ENCODE results near the gene FBLN1. TPM values are rescaled to one million over a fixed set of nuclear protein-coding genes. Genes with fewer than 3 reads are reported as not detected.
A peak's percentile ranks its signal among the peaks of the same experiment; 100 is the strongest.
"Not testable (repeated sequence)": the region's sequence is repeated elsewhere in the genome, so short reads cannot be mapped to it uniquely, and the experiment has no call there.

FBLN1 gene
- total RNA-seq, 1 experiment from 2014 or later = 23.4 TPM

DNA sequence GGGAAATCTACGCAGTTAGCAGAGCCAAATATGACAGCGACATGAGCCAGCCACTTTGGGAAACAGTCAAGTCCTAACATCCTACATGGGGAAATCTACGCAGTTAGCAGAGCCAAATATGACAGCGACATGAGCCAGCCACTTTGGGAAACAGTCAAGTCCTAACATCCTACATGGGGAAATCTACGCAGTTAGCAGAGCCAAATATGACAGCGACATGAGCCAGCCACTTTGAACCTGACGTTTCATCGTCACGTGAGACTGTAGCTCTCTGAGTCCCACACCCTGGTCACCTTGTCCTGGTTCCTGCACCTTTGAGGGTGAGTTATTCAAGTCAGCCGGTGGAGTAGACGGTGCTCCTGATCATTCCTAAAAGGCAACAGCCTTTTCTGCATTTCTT lies 105.4 kb downstream of the FBLN1 start:
- H3K27me3 ChIP-seq (ENCODE audit: insufficient read depth, low read length); intact Hi-C loops (cut with micrococcal nuclease); DNase-seq (ENCODE audit: low read depth, low spot score); H4K20me1 ChIP-seq (ENCODE audit: insufficient read depth); H3K79me2 ChIP-seq (ENCODE audit: insufficient read depth, low read length); H2AFZ ChIP-seq (ENCODE audit: low read depth, low read length, poor library complexity, severe bottlenecking); H3K4me3 ChIP-seq (replicated peaks in 1 of 2; ENCODE audit: low read depth in 1 of 2, low read length in 2 of 2); H3K9me3 ChIP-seq (ENCODE audit: control insufficient read depth in 1 of 2, insufficient read depth in 1 of 2, low read depth in 1 of 2, low read length in 2 of 2); POLR2A ChIA-PET; CTCF ChIA-PET; H3K27ac ChIP-seq (ENCODE audit: low read depth, low read length); RAD21 ChIA-PET (ENCODE audit: low non-redundant PET in 1 of 2, low total read pairs in 2 of 2, uncharacterized antibody in 2 of 2, unreplicated experiment in 2 of 2); H3K9me2 ChIP-seq (ENCODE audit: insufficient read depth); H3K36me3 ChIP-seq (ENCODE audit: control insufficient read depth in 1 of 2, insufficient read depth in 2 of 2, low read length in 2 of 2); BruUV-seq (replicated peaks); ATAC-seq: not testable (repeated sequence)
- TF ChIP-seq SP1 (IDR thresholded peaks at IDR 0.05; ENCODE audit: low read depth) = peak; percentile 10; the same call in 1 of the 2 replicates
- peak overlapping the region; percentile 28; the same call in 1 of the 2 replicates for H3K9ac ChIP-seq (ENCODE audit: low read length)
- peaks cover 35 to 66% of the 10 kb centered on the region in 2 experiments for H3K4me1 ChIP-seq (ENCODE audit: control insufficient read depth in 1 of 2, insufficient read depth in 2 of 2, low read length in 2 of 2)
- H3K4me2 ChIP-seq (ENCODE audit: low read length) = peak overlapping the region; percentile 61

DNA sequence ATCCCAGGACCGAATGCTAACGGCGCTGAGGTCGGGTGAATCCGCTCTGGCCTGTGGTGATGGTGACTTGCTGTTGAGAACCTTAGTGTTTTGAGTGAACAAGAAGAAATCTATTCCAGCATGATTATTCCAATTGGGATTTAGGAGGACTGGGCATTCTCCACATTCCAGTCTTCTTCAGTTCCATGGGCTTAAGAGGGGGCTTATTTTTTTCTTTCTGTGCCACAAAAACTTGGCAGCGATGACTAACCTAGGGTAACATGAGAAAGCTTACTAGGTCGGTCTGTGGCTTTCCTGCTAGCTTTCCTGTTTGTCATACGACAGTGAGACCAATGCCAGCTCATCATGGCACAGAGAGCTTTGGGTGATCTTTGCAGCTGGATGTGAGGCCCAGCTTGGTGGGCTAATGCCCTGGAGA lies 106.1 kb downstream of the FBLN1 start:
- no peaks in the 10 kb centered on the region for H3K9me3 ChIP-seq (ENCODE audit: control insufficient read depth in 1 of 2, insufficient read depth in 1 of 2, low read depth in 1 of 2, low read length in 2 of 2)
- peak; percentile 48 for DNase-seq (ENCODE audit: low read depth, low spot score)
- H3K4me2 ChIP-seq (ENCODE audit: low read length) = peak overlapping the region; percentile 61
- CTCF ChIA-PET = interaction anchor here (1.2 kb wide), 1 partner anchor 36 kb away, joined by 3 read pairs; no protein-coding TSS in a partner anchor
- ATAC-seq = peak; percentile 44
- RAD21 ChIA-PET (ENCODE audit: low non-redundant PET in 1 of 2, low total read pairs in 2 of 2, uncharacterized antibody in 2 of 2, unreplicated experiment in 2 of 2) = no interaction called here
- H3K79me2 ChIP-seq (ENCODE audit: insufficient read depth, low read length) = no peaks in the 10 kb centered on the region
- H2AFZ ChIP-seq (ENCODE audit: low read depth, low read length, poor library complexity, severe bottlenecking) = peak overlapping the region; percentile 40
- H3K27ac ChIP-seq (ENCODE audit: low read depth, low read length) = no peak overlapping the region
- H3K36me3 ChIP-seq (ENCODE audit: control insufficient read depth in 1 of 2, insufficient read depth in 2 of 2, low read length in 2 of 2) = no peaks in the 10 kb centered on the region
- H3K4me3 ChIP-seq (replicated peaks in 1 of 2; ENCODE audit: low read depth in 1 of 2, low read length in 2 of 2) = peak overlapping the region in 1 of 2 experiments; percentile 12; a peak in 1 of 4 replicates
- POLR2A ChIA-PET = no interaction called here
- intact Hi-C loops (cut with micrococcal nuclease) = no loop called here
- H3K27me3 ChIP-seq (ENCODE audit: insufficient read depth, low read length) = no peaks in the 10 kb centered on the region
- H4K20me1 ChIP-seq (ENCODE audit: insufficient read depth) = no peaks in the 10 kb centered on the region
- H3K9me2 ChIP-seq (ENCODE audit: insufficient read depth) = no peaks in the 10 kb centered on the region
- peak overlapping the region; percentile 28 for H3K9ac ChIP-seq (ENCODE audit: low read length)
- no TSS peak for BruUV-seq (replicated peaks)
- no peak for TF ChIP-seq SIN3A (IDR thresholded peaks at IDR 0.05; ENCODE audit: low read depth)
- peak; percentile 63 for TF ChIP-seq FOSL1 (IDR thresholded peaks at IDR 0.05; ENCODE audit: low read depth)
- peak; percentile 47; the same call in 1 of the 2 replicates for TF ChIP-seq SP1 (IDR thresholded peaks at IDR 0.05; ENCODE audit: low read depth)
- TF ChIP-seq JUND (IDR thresholded peaks at IDR 0.05) = 0 out of 2 replicates have a peak, but pooled peaks have one; percentile 39
- peak; percentile 5; the same call in 1 of the 2 replicates for TF ChIP-seq RAD21 (IDR thresholded peaks at IDR 0.05; ENCODE audit: low read depth)
- TF ChIP-seq POLR2AphosphoS5 (IDR thresholded peaks at IDR 0.05; ENCODE audit: low read depth, low read length) = 0 out of 2 replicates have a peak, but pooled peaks have one; percentile 18
- peaks cover 28 to 59% of the 10 kb centered on the region in 2 experiments for H3K4me1 ChIP-seq (ENCODE audit: control insufficient read depth in 1 of 2, insufficient read depth in 2 of 2, low read length in 2 of 2)

All from HCT116 (cell line).